Measurements from ENCODE around the gene ATXN7L3.

ATXN7L3 gene

DNA sequence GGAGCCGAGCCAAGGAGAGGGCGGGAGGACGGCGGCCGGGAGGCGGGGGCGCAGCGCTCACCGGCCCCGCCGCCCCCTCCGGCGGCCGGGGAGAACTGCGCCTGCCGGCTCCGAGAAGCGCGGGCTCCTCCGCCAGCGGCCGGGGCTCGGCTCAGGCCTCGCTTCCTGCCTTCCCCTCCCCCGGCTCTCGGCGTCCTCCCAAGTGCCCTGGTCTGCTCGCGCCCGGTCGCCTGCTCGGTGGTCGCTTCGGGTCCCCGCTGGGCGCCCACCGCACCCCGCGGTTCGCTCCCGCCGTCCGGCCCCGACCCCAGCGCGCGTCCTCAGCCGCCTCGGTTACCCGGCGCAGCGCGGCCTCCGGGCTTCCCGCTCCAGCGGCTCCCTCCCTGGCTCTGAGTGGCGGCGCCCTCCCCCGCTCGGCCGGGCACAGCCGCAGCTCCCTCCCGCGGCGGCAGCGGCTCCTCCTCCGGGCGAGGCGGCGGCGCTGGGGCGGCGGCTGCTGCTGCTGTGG, 19.5 kb upstream of the ATXN7L3 start:
- in situ Hi-C loops (cut with MboI; ENCODE audit: low sequenced_read_pairs): loop anchor here (25.0 kb wide), 1 partner anchor 293 kb away; the partner anchor contains the start of gene GPATCH8

- in situ Hi-C loops (cut with MboI; ENCODE audit: low sequenced_read_pairs): loop anchor here (25.0 kb wide), 1 partner anchor 294 kb away; the partner anchor contains the start of gene GPATCH8
Observed at GRCh38 chr17:44218344-44219107, 18.8 kb upstream of the ATXN7L3 start.

GRCh38 chr17:44217738-44218343, 18.2 kb upstream of the ATXN7L3 start:
- in situ Hi-C loops (cut with MboI; ENCODE audit: low sequenced_read_pairs): loop anchor here (25.0 kb wide), 1 partner anchor 294 kb away; the partner anchor contains the start of gene GPATCH8

GRCh38 chr17:44216694-44217093, 17.0 kb upstream of the ATXN7L3 start:
- in situ Hi-C loops (cut with MboI; ENCODE audit: low sequenced_read_pairs): loop anchor here (25.0 kb wide), 1 partner anchor 296 kb away; the partner anchor contains the start of gene GPATCH8

GRCh38 chr17:44216173-44216572, 16.5 kb upstream of the ATXN7L3 start:
- in situ Hi-C loops (cut with MboI; ENCODE audit: low sequenced_read_pairs): loop anchor here (25.0 kb wide), 1 partner anchor 296 kb away; the partner anchor contains the start of gene GPATCH8

- in situ Hi-C loops (cut with MboI; ENCODE audit: low sequenced_read_pairs): loop anchor here (25.0 kb wide), 1 partner anchor 297 kb away; the partner anchor contains the start of gene GPATCH8
Observed at GRCh38 chr17:44214896-44215295, 15.2 kb upstream of the ATXN7L3 start.

GRCh38 chr17:44214230-44214494, 14.5 kb upstream of the ATXN7L3 start:
- in situ Hi-C loops (cut with MboI; ENCODE audit: low sequenced_read_pairs): loop anchor here (25.0 kb wide), 1 partner anchor 298 kb away; the partner anchor contains the start of gene GPATCH8

DNA sequence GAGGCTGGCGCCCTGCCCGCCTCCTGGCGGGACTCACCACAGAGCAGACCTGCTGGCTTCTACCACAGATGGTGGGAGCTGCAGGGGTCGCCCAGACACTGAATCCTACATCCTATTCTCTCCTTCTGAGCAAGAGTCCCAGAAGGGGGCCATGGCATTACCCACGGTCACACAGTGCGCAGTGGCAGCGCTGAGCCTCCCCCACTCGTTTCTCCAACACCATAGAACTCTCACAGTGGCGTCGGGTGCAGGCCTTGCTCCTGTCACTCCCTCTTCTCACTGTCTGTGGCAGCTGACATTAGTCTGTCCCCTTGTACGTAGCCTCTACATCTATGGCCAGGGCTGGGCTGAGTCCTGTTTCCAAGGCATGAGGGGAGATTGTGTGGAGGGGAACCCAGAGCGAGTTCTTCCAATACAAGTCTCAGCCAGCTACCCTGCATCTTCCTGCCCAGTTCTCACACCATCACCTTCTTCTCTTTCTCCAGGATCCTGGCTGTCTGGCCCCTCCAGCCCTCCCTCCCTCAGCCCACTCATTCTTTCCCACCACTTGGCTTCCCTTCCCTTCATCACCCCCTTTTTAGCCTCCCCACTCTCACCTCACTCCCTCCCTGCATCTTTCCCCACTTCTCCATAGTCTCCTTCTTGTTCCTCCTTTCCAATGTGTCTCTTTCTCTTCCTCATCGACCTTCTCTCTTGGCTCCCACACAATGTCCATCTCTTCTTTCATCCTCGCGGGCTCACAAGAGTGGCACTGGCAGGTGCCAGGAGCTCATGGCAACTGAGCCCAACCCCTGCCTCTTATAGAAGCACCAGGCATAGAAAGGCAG, 13.9 kb upstream of the ATXN7L3 start:
- in situ Hi-C loops (cut with MboI; ENCODE audit: low sequenced_read_pairs): loop anchor here (25.0 kb wide), 1 partner anchor 299 kb away; the partner anchor contains the start of gene GPATCH8

GRCh38 chr17:44212507-44213402, 13.1 kb upstream of the ATXN7L3 start:
- in situ Hi-C loops (cut with MboI; ENCODE audit: low sequenced_read_pairs): loop anchor here (25.0 kb wide), 1 partner anchor 300 kb away; the partner anchor contains the start of gene GPATCH8

- in situ Hi-C loops (cut with MboI; ENCODE audit: low sequenced_read_pairs): loop anchor here (25.0 kb wide), 1 partner anchor 301 kb away; the partner anchor contains the start of gene GPATCH8
Observed at GRCh38 chr17:44211281-44212265, 11.9 kb upstream of the ATXN7L3 start.

DNA sequence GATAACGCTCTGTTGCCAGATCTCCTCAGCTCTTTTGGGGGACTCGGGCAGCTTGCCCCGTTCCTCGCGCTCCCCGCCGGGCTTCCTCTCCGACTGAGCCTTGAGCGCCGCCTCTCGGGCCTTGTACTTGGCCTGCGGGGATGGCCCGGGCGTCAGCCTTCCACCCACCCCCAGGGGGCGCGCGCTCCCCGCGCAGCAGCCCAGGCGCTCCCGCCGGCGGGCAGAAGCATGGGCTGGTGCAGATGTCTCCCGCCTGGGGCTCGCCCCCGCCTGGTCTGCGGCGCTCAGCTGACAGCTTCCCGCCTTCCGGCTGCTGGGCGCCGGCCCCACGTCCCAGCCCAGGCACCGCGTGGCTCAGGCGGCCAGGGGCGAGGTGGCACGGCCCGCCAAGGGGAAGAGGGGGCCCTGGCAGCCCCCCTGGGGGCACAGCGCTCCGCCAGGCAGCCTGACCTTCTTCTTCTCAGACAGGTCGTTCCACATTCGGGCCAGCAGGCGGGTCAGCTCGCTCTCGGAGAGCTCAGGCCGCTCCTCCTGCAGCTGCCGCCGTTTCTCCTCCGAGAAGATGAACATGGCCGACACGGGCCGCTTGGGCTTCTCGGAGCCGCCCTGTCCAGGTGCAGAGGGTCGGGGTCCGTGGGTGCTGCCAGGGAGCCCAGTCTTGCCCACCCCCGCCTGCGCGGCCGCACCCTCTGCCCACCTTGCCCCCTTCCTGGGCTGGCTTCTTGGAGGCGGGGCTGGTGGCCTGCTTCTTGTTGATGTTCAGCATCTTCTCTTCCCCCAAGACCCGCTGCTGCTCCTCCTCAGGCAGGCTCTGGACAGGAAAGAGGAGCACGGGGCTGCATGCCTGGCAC, 10.9 kb upstream of the ATXN7L3 start:
- in situ Hi-C loops (cut with MboI; ENCODE audit: low sequenced_read_pairs): loop anchor here (25.0 kb wide), 1 partner anchor 302 kb away; the partner anchor contains the start of gene GPATCH8

DNA sequence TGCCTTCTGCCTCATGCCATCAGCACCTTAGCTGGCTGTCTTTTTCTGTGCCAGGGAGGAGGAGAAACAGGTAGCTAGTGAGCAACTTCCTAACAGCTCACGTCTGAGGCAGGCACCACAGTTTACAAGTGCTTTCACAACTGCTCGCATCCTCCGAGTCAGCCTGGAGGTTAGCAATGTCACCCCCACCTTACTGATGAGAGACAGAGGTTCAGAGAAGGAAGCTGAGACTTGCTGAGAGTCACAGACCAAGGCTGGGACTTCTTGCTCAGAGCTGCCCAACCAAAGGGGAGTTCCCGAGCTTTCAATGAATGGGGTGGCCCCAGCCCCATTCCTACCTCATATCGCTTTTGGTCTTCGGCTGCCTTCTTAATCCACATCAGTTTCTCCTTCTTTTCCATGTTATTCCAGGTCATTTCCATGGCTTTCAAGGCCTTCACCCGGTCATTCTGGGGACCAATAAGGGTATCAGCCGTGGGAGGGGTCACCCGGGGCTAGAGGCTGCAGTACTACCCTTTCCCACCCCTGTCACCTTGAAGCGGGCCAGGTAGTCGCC, 10.2 kb upstream of the ATXN7L3 start:
- in situ Hi-C loops (cut with MboI; ENCODE audit: low sequenced_read_pairs): loop anchor here (25.0 kb wide), 1 partner anchor 302 kb away; the partner anchor contains the start of gene GPATCH8

- in situ Hi-C loops (cut with MboI; ENCODE audit: low sequenced_read_pairs): loop anchor here (25.0 kb wide), 1 partner anchor 305 kb away; the partner anchor contains the start of gene GPATCH8
Observed at GRCh38 chr17:44207743-44208142, 8.1 kb upstream of the ATXN7L3 start.

DNA sequence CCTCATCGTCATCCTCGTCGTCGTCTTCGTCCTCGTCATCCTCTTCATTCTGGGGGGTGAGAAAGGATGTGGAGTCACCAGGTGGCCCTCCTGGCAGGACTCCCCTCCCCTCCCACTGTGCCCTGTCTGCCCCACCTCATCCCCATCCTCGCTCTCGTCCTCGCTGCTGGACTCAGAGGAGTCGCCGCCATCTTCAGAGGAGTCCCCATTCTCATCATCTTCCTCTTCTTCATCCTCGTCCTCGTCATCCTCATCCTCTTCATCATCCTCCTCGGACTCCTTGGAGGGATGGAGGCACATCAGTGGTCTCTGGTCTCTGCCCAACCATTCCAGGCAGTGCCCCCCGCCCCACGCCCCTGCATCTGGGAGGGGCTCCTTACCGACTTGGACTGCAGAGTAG, 7.6 kb upstream of the ATXN7L3 start:
- in situ Hi-C loops (cut with MboI; ENCODE audit: low sequenced_read_pairs): loop anchor here (25.0 kb wide), 1 partner anchor 305 kb away; the partner anchor contains the start of gene GPATCH8

- in situ Hi-C loops (cut with MboI; ENCODE audit: low sequenced_read_pairs): loop anchor here (25.0 kb wide), 1 partner anchor 306 kb away; the partner anchor contains the start of gene GPATCH8
Observed at GRCh38 chr17:44206825-44207155, 7.1 kb upstream of the ATXN7L3 start.

GRCh38 chr17:44205962-44206824, 6.5 kb upstream of the ATXN7L3 start:
- in situ Hi-C loops (cut with MboI; ENCODE audit: low sequenced_read_pairs): loop anchor here (25.0 kb wide), 1 partner anchor 306 kb away; the partner anchor contains the start of gene GPATCH8
